ENCODE results near the gene ZNF587.
A peak's percentile ranks its signal among the peaks of the same experiment; 100 is the strongest.
"Not testable (repeated sequence)": the region's sequence is repeated elsewhere in the genome, so short reads cannot be mapped to it uniquely, and the experiment has no call there.

ZNF587 gene

GRCh38 chr19:57849666-57850473 is at the start of gene ZNF587:
TSS of gene ZNF587 (plus strand) at chr19:57849859. CDS start at chr19:57850039, 180 bp downstream.
- DNase-seq (ENCODE audit: low read depth), result peak; percentile 89

- no peak for DNase-seq (ENCODE audit: low read depth)
Measured at GRCh38 chr19:57800696-57801095, 49.0 kb upstream of the ZNF587 start.

- no peak for DNase-seq (ENCODE audit: low read depth)
Measured at GRCh38 chr19:57802269-57802668, 47.4 kb upstream of the ZNF587 start.

GRCh38 chr19:57803265-57803593 is 46.4 kb upstream of the ZNF587 start:
- DNase-seq (ENCODE audit: low read depth), result no peak

GRCh38 chr19:57803594-57804325 is 45.9 kb upstream of the ZNF587 start:
- DNase-seq (ENCODE audit: low read depth), result peak; percentile 95

GRCh38 chr19:57807541-57807940 is 42.1 kb upstream of the ZNF587 start:
- DNase-seq (ENCODE audit: low read depth), result no peak

GRCh38 chr19:57810410-57811295 is 39.0 kb upstream of the ZNF587 start:
- not testable (repeated sequence) for DNase-seq (ENCODE audit: low read depth)

- no peak for DNase-seq (ENCODE audit: low read depth)
Measured at GRCh38 chr19:57812226-57812625, 37.4 kb upstream of the ZNF587 start.

- not testable (repeated sequence) for DNase-seq (ENCODE audit: low read depth)
Measured at GRCh38 chr19:57812975-57813820, 36.5 kb upstream of the ZNF587 start.

- peak; percentile 42 for DNase-seq (ENCODE audit: low read depth)
Measured at GRCh38 chr19:57813919-57814504, 35.6 kb upstream of the ZNF587 start.

GRCh38 chr19:57814505-57815246 is 35.0 kb upstream of the ZNF587 start, which contains the start of gene ZNF552:
TSS of gene ZNF552 (minus strand) at chr19:57814913. CDS start at chr19:57814743, 170 bp downstream.
- DNase-seq (ENCODE audit: low read depth), result peak; percentile 94

- no peak for DNase-seq (ENCODE audit: low read depth)
Measured at GRCh38 chr19:57815247-57816075, 34.2 kb upstream of the ZNF587 start.

- peak; percentile 29 for DNase-seq (ENCODE audit: low read depth)
Measured at GRCh38 chr19:57816652-57817051, 33.0 kb upstream of the ZNF587 start.

GRCh38 chr19:57817976-57818375 is 31.7 kb upstream of the ZNF587 start:
- no peak for DNase-seq (ENCODE audit: low read depth)

GRCh38 chr19:57818378-57818777 is 31.3 kb upstream of the ZNF587 start:
- DNase-seq (ENCODE audit: low read depth), result no peak

GRCh38 chr19:57819475-57820148 is 30.0 kb upstream of the ZNF587 start:
- peak; percentile 96 for DNase-seq (ENCODE audit: low read depth)

- DNase-seq (ENCODE audit: low read depth), result no peak
Measured at GRCh38 chr19:57820599-57820998, 29.1 kb upstream of the ZNF587 start.

GRCh38 chr19:57821095-57821494 is 28.6 kb upstream of the ZNF587 start:
- DNase-seq (ENCODE audit: low read depth), result not testable (repeated sequence)

- DNase-seq (ENCODE audit: low read depth), result not testable (repeated sequence)
Measured at GRCh38 chr19:57821501-57821900, 28.2 kb upstream of the ZNF587 start.

Measured in EH (cell line).